NCI-H2196 treated with DMSO at 0.1 percent for 48 hours (cell line): Measurements from ENCODE around the gene CMC4.

Experiments used
- DNase-seq: peaks from one replicate; lab custom pipeline; 2025; ENCODE audit not compliant: unreplicated experiment; lab: John Stamatoyannopoulos, UW

The CMC4 gene

GRCh38 chrX:155070975-155071693 lies at the start of gene CMC4, which contains the start of the genes BRCC3 and MTCP1:
TSS of gene CMC4 (minus strand) at chrX:155071136. CDS start at chrX:155064023, 7,113 bp downstream.
TSS of gene BRCC3 (plus strand) at chrX:155071508. CDS start at chrX:155071528, 20 bp downstream.
TSS of gene MTCP1 (minus strand) at chrX:155071136. CDS start at chrX:155066010, 5,126 bp downstream.
- peak; percentile 90 for DNase-seq

GRCh38 chrX:155115174-155115819 lies 44.4 kb upstream of the CMC4 start:
- no peak for DNase-seq

DNA sequence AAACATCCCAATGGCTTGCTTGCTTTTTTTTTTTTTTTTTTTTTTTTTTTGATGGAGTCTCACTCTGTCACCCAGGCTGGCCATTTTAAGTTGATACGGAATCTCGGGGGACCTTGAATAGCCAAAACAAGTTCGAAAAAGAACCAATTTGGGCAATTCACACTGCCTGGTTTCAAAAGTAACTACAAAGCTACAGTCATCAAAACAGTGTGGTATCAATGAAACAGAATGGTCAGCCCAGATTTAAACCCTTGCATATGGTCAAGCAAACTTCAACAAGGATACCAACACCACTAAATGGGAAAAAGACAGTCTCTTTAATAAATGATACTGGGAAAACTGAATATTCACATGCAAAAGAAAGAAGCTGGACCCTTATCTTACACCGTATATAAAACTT lies 42.2 kb upstream of the CMC4 start:
- no peak for DNase-seq

- no peak for DNase-seq
Measured at GRCh38 chrX:155112171-155112570, 41.2 kb upstream of the CMC4 start.

GRCh38 chrX:155108427-155108826 lies 37.5 kb upstream of the CMC4 start:
- no peak for DNase-seq

- no peak for DNase-seq
Measured at GRCh38 chrX:155105919-155106318, 35.0 kb upstream of the CMC4 start.

DNA sequence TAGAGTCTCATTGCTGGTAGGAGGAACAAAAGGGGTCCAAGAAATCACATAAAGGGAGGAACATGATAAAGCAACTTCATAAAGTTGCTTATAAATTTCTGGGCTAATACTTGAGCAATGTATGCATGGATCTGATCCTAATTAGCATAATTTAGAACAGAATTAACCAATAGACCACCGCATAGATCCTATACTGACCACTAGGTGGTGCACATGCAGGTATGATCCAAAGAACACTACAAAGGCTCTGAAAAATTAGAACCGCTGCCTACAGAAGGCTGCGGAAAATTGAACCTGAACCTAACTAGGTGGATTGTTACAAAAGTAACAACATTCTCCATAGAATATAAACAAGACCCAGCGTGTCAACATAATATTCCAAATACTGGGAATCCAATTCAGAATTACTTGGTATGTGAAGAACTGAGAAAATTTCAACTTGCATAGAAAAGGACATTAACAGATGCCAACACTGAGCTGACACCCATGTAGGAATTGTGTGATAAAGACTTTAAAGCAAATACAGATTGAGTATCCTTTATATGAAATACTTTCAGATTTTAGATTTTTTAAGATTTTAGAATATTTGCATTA lies 23.6 kb upstream of the CMC4 start:
- no peak for DNase-seq

DNA sequence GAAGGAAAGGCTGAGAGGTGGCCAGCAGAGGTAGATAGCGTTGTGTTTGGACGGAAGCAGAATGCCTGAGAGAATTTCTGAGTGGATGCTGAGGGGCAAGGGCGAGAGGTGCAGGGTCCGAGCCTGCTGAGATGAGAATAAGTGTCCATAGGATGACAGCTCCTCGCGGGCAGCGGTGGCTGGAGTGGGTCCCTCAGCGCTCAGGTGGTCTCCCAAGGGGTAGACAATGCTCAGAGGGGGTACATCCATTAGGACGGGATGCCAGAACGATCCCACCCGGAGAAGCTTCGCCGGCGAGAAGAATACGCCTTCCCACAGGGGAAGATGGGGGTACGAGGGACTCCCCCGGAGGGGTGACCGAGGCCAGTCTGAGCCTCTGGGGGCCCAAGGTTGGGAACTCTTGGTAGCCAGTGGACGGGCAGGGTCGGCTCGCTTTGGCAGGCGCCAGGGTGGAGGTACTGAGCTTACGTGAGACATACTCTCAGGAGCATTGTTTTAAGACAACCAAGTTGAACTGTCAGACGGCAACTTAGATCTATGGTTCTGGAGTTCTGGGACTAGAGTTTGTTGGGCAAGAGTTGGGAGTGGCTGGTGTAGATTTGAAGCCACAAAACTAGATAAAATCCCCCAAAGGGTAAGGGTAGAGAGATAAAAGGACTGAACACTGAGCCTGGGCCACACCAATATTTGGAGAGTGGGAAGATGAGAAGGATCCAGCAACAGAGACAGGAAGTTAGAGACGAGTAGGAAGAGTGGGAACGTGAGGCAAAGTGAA lies 16.2 kb upstream of the CMC4 start:
- DNase-seq = no peak

DNA sequence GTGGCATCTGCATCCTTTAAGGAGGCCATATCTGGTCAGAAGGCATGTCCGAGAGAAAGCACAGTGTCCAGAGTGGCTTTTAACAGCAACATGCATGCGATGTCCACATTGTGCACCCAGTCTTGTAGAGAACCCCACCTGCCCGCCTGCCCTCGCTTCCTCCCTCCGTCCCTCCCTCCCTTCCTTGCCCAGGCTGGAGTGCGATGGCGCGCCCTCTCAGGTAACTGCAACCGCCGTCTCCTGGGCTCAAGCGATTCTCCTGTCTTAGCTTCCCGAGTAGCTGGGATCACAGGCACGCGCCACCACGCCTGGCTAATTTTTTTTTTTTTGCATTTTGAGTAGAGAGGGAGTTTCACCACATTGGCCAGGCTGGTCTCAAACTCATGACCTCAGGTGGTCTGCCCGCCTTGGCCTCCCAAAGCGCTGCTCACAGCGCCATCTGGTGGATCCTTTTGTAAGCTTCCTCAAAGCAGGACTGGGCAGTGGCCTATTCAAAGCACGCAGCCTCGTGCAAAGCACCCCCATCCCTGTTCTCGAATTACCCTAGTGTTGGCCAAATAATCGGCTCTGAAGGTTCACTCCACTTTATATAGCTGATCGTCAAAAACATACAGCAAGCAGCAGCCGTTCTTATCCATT lies 15.4 kb upstream of the CMC4 start:
- no peak for DNase-seq

- no peak for DNase-seq
Measured at GRCh38 chrX:155071694-155072280, 851 bp upstream of the CMC4 start.

DNA sequence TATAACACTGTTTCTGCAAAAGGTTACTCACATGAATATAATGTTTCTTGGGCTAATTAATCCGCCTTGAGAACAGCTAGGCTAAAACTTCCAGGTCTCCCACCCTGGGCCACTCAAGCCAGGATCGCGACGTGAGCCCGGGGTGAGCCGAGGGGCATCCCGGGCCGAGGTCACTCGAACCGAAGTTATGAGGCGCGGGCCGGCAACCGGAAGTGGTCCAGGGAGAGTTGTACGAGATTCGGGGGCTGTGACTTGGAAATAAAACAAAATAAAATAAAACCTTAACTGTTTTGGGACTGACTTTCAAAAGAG lies 317 bp downstream of the CMC4 start:
- DNase-seq = no peak

- no peak for DNase-seq
Measured at GRCh38 chrX:155070038-155070437, 898 bp downstream of the CMC4 start.

DNA sequence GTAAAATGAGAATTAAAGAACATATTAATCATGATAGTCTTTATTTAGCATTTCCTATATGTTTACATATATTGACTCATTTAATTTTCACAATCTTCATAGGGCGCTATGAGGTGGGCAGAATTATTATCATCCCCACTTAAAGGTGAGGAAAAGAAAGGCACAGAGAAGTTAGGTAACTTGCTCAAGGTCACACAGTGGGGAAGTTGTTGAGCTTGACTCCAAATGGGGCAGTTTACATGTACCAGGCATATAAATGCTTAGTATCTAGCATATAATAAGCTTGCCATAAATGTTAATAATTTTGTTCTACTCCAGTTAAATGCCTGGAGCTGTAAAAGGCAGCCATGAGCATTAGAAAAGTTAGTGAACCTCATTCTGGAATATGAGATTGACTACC lies 1.5 kb downstream of the CMC4 start:
- no peak for DNase-seq

GRCh38 chrX:155068165-155068564 lies 2.8 kb downstream of the CMC4 start:
- no peak for DNase-seq

DNA sequence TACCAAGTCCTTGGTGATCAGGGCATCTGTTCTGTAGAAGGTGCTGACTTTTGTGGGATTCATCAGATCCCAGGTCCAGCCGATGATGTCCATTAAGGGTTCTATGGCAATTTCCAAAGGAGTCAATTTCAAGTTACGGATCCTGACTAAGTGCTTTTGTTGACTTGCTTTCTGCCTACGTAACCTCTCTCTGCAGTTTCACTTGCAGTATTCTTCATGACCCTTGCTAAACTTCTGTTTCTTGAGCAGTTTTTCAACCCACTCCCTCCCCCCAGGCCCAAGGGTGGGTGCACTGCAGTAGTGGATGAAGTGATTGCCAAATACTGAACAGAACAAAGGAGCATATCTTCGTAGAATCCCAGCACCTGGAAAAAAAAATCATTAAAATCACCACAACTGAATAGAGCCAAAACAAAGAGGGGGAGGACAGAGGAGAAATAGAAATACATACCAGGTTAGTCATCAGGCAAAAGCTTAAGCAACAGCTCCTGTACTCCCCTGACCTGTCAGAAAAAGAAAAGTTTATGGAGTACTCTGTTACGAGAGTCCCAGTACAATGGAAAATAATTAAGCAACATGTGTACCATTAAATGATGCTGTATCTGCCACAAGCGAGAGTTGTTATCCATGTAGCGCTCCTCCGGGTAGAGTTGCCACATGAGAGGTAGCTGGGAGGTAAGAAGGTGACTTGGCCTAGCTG lies 5.8 kb downstream of the CMC4 start:
- DNase-seq = no peak

DNA sequence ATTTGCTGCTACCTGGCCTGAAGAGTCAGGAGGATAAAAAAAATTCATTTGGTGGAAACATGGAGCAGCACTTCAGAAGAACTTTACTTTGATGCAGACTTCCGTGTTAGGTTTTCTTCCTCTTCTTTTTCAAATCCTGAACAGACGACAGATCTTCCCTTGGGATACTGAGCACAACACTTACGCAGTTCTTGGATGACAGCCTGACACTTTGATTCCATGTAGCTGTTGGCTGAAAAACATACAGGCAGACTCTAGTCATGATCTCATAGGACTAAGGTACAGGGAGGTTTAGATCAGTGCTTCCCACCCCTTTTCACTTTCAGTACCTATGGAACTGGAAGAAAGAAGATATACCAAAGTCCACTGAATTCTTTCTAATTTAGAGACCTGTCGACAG lies 9.2 kb downstream of the CMC4 start:
- no peak for DNase-seq

DNA sequence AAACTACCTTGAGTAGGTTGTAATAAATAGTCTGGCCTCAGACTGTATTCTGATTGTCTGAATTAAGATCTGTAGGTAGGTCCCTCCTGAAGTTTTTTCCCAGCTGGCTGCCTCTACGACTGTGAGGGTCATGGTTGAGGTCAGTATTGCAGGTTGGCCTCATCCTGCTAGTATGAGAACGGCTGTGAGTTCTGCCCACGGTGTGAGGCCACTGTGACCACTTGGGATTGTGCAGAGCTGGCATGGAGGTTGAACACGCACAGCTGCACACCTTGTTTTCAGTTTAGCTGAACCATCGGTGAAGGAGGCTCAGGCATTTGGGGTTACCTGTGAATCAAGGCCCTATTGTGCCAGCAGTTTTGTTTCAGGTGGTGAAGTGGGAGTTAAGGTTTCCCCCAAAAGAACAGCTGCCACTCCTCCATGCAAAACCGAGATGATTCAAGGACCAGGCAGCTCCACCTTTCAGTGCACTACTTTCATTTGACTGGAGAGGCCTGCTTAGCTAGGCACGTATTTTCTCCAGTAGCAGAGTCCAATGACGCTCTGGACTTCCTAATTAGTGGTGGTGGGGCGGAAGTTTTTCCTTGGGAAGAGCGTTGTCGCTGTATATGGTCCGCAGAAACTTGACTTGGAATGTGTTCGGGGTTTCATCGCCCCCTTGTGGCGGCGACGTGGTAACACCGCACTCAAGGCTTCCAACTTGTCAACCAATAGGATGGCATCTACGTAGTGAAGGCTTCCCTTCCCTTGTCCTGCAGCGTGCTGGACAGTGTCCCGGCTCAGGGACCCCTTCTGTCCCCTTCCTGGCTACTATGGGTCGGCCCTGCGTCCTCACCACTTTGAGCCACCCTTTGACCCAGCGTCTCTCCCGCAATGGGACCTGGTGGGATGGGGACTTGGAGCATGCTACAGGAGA lies 13.8 kb downstream of the CMC4 start:
- no peak for DNase-seq

GRCh38 chrX:155056471-155056870 lies 14.5 kb downstream of the CMC4 start:
- DNase-seq = no peak

DNA sequence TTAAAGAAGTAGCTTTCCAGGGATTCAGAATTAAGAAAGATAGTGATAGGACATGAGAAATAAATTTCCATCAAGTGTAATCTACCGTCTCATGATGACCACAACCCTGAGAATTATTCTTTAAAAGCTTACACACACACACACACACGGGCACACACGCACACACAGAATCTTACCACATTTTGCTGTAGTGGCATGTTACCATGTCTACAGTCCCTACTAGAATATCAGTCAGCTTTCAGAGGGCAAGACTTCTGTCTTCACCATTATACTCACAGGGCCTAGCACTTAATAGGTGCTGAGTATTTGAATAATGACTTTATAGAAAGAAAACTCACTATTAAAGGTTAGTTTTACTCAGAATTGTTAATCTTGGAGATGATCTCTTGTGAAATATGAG lies 15.4 kb downstream of the CMC4 start:
- DNase-seq = no peak
